Ascending aorta (tissue), 2 donors: ENCODE measurements around the gene CPED1. TPM values are rescaled to one million over a fixed set of nuclear protein-coding genes. Genes with fewer than 3 reads are reported as not detected.
A peak's percentile ranks its signal among the peaks of the same experiment; 100 is the strongest.
"Not testable (repeated sequence)": the region's sequence is repeated elsewhere in the genome, so short reads cannot be mapped to it uniquely, and the experiment has no call there.

Source experiments
- DNase-seq, 2 donors: peaks; one replicate each; pipeline ENCODE4 v3.0.0-alpha.2; 2019; ENCODE audit warnings: low spot score in 2 of 2
- H3K27ac ChIP-seq, 2 donors: fragments of 200-600 bp; sonication (generic); one replicate each; pipeline ENCODE4 v1.5.1; 2016 to 2017; ENCODE audit warnings: mild to moderate bottlenecking in 1 of 2
- H3K27me3 ChIP-seq: fragments of 200-600 bp; sonication (generic); one replicate; pipeline ENCODE4 v1.5.1; 2017
- H3K36me3 ChIP-seq, 2 donors: fragments of 200-600 bp; sonication (generic); one replicate each; pipeline ENCODE4 v1.5.1; 2016
- H3K4me1 ChIP-seq, 2 donors: fragments of 200-600 bp; sonication (generic); one replicate each; pipeline ENCODE4 v1.5.1; 2016 to 2017; ENCODE audit warnings: mild to moderate bottlenecking in 1 of 2
- H3K4me3 ChIP-seq, 2 donors: fragments of 200-600 bp; sonication (generic); one replicate each; pipeline ENCODE4 v1.5.1; 2016 to 2017; ENCODE audit warnings: mild to moderate bottlenecking in 1 of 2
- H3K9me3 ChIP-seq, 2 donors: fragments of 200-600 bp; sonication (generic); one replicate each; pipeline ENCODE4 v1.5.1; 2016
- CTCF ChIP-seq, 3 experiments: fragments of 200-600 bp in 2 of 3; fragments of 450-650 bp in 1 of 3; sonication (generic) in 2 of 3; IDR thresholded peaks; one replicate each; pipeline ENCODE4 v1.5.1; 2016 to 2019; ENCODE audit warnings: antibody characterized with exemption in 3 of 3, mild to moderate bottlenecking in 1 of 3, moderate library complexity in 1 of 3
- intact Hi-C: fragments of 100-400 bp; cut with DNase I; formaldehyde crosslinking; loops from one replicate; pipeline ENCODE4 v1.15.1; 2023
- total RNA-seq: library from RNA; depleted of rRNA; stranded (reverse); fragments of >200 nt; gene quantifications from one replicate; pipeline ENCODE4 v1.1.0, GENCODE V29; 2016

The CPED1 gene
- total RNA-seq, 1 donor from 2014 or later: 69.5 TPM

- Histone ChIP-seq H3K27me3 (no peaks in the 10 kb centered on the region), H3K36me3 (peaks cover 0 to 3% of the 10 kb centered on the region in 2 donors), H3K27ac (no peak overlapping the region), H3K4me1 (peaks cover 0 to 2% of the 10 kb centered on the region in 2 donors), H3K4me3 (no peak overlapping the region), H3K9me3 (no peaks in the 10 kb centered on the region)
- intact Hi-C loops: no loop called here
- no peak for DNase-seq
- no peak for TF ChIP-seq CTCF (IDR thresholded peaks at IDR 0.05)
Measured at GRCh38 chr7:121054925-121055324, 66.4 kb downstream of the CPED1 start.

GRCh38 chr7:121057878-121058277 is 69.4 kb downstream of the CPED1 start:
- Histone ChIP-seq H3K27ac (no peak overlapping the region), H3K4me3 (no peak overlapping the region), H3K4me1 (peaks cover 0 to 7% of the 10 kb centered on the region in 2 donors), H3K27me3 (no peaks in the 10 kb centered on the region), H3K36me3 (peaks cover 0 to 3% of the 10 kb centered on the region in 2 donors), H3K9me3 (no peaks in the 10 kb centered on the region)
- intact Hi-C loops: no loop called here
- no peak for DNase-seq
- no peak for TF ChIP-seq CTCF (IDR thresholded peaks at IDR 0.05)

GRCh38 chr7:121058975-121059374 is 70.5 kb downstream of the CPED1 start:
- intact Hi-C loops: no loop called here
- peaks cover 0 to 10% of the 10 kb centered on the region in 2 donors for H3K4me1 ChIP-seq
- no peaks in the 10 kb centered on the region for H3K27me3 ChIP-seq
- H3K27ac ChIP-seq: no peak overlapping the region
- TF ChIP-seq CTCF (IDR thresholded peaks at IDR 0.05): no peak
- H3K9me3 ChIP-seq: no peaks in the 10 kb centered on the region
- H3K4me3 ChIP-seq: no peak overlapping the region
- peaks cover 0 to 3% of the 10 kb centered on the region in 2 donors for H3K36me3 ChIP-seq
- no peak for DNase-seq

- H3K4me3 ChIP-seq, H3K27me3 ChIP-seq, intact Hi-C loops, H3K9me3 ChIP-seq, DNase-seq, H3K36me3 ChIP-seq, H3K27ac ChIP-seq: not testable (repeated sequence)
- peaks cover 0 to 15% of the 10 kb centered on the region in 2 donors for H3K4me1 ChIP-seq
Measured at GRCh38 chr7:121059979-121060509, 71.5 kb downstream of the CPED1 start.

GRCh38 chr7:121061677-121062582 is 73.4 kb downstream of the CPED1 start:
- H3K4me3 ChIP-seq: no peak overlapping the region
- no peak for TF ChIP-seq CTCF (IDR thresholded peaks at IDR 0.05)
- DNase-seq: no peak
- peaks cover 0 to 18% of the 10 kb centered on the region in 2 donors for H3K4me1 ChIP-seq
- intact Hi-C loops: no loop called here
- no peaks in the 10 kb centered on the region for H3K9me3 ChIP-seq
- H3K27ac ChIP-seq: peak overlapping the region; percentile 49
- H3K36me3 ChIP-seq: peaks cover 0 to 5% of the 10 kb centered on the region in 2 donors
- no peaks in the 10 kb centered on the region for H3K27me3 ChIP-seq

- Histone ChIP-seq H3K27ac (peak overlapping the region; percentile 49), H3K36me3 (peaks cover 0 to 2% of the 10 kb centered on the region in 2 donors), H3K4me3 (no peak overlapping the region), H3K9me3 (no peaks in the 10 kb centered on the region), H3K4me1 (peaks cover 0 to 18% of the 10 kb centered on the region in 2 donors), H3K27me3 (no peaks in the 10 kb centered on the region)
- TF ChIP-seq CTCF (IDR thresholded peaks at IDR 0.05): no peak
- intact Hi-C loops: no loop called here
- DNase-seq: no peak
Measured at GRCh38 chr7:121062671-121063279, 74.3 kb downstream of the CPED1 start.

- H3K27me3 ChIP-seq, DNase-seq, H3K27ac ChIP-seq, H3K4me3 ChIP-seq, intact Hi-C loops, H3K9me3 ChIP-seq, H3K36me3 ChIP-seq: not testable (repeated sequence)
- peaks cover 0 to 27% of the 10 kb centered on the region in 2 donors for H3K4me1 ChIP-seq
Measured at GRCh38 chr7:121067717-121068116, 79.2 kb downstream of the CPED1 start.
